WTC11 (cell line): ENCODE data around the gene COPS7A. TPM values are rescaled to one million over a fixed set of nuclear protein-coding genes. Genes with fewer than 3 reads are reported as not detected.

Source experiments
- ATAC-seq: fragments of 200-7000 bp; cut with Tn5 transposase; 2 replicates; pipeline ENCODE4 v1.10.0; 2021; ENCODE audit warnings: mild to moderate bottlenecking, moderate library complexity
- CTCF ChIA-PET: fragments of 300-600 bp; sonication (Branson Sonifier 250); formaldehyde crosslinking; loops from one replicate; lab custom pipeline; 2021; ENCODE audit warnings: antibody characterized with exemption; lab: Charles Lee
- POLR2A ChIA-PET: fragments of 350-600 bp; sonication (Branson Sonifier 250); formaldehyde crosslinking; loops from one replicate; lab custom pipeline; 2021; ENCODE audit warnings: antibody characterized with exemption; lab: Charles Lee
- DNase-seq: peaks from one replicate; pipeline ENCODE4 v3.0.0; 2021; ENCODE audit warnings: low spot score
- H3K27ac Mint-ChIP-seq: 2 replicates; pipeline ENCODE4 v1.8.0; 2021; ENCODE audit warnings: mixed read lengths
- H3K27me3 Mint-ChIP-seq: 2 replicates; pipeline ENCODE4 v1.8.0; 2021; ENCODE audit warnings: low read depth, mild to moderate bottlenecking, moderate library complexity, mixed read lengths
- H3K36me3 Mint-ChIP-seq: 2 replicates; pipeline ENCODE4 v1.8.0; 2021; ENCODE audit warnings: mixed read lengths
- H3K4me1 Mint-ChIP-seq: 2 replicates; pipeline ENCODE4 v1.8.0; 2022; ENCODE audit warnings: mixed read lengths
- H3K4me3 Mint-ChIP-seq: 2 replicates; pipeline ENCODE4 v1.8.0; 2021; ENCODE audit warnings: mild to moderate bottlenecking, moderate library complexity, mixed read lengths
- H3K9me3 Mint-ChIP-seq: 2 replicates; pipeline ENCODE4 v1.8.0; 2021; ENCODE audit warnings: mixed read lengths
- JAZF1 ChIP-seq: fragments of 250-450 bp; sonication (Bioruptor Pico); IDR thresholded peaks from 2 replicates; pipeline ENCODE4 v1.9.0; 2021; ENCODE audit warnings: moderate library complexity, mild to moderate bottlenecking, inconsistent platforms
- JUN ChIP-seq: sonication (generic); formaldehyde crosslinking; IDR thresholded peaks from 2 replicates; pipeline ENCODE4 v1.8.0; 2023; ENCODE audit warnings: mild to moderate bottlenecking, missing genetic modification reagents
- NR3C1 ChIP-seq: sonication (generic); formaldehyde crosslinking; conservative IDR thresholded peaks from 2 replicates; pipeline ENCODE4 v1.8.1; 2023; ENCODE audit warnings: low read depth, mild to moderate bottlenecking, missing genetic modification reagents
- TCF7 ChIP-seq: sonication (generic); formaldehyde crosslinking; IDR thresholded peaks from 2 replicates; pipeline ENCODE4 v1.8.0; 2022; ENCODE audit warnings: mild to moderate bottlenecking, low read depth, missing genetic modification reagents, moderate library complexity
- TEAD1 ChIP-seq: sonication (generic); formaldehyde crosslinking; IDR thresholded peaks from 2 replicates; pipeline ENCODE4 v1.8.0; 2022; ENCODE audit warnings: mild to moderate bottlenecking, missing genetic modification reagents
- ZNF416 ChIP-seq: fragments of 250-450 bp; sonication (Bioruptor Pico); IDR thresholded peaks from 2 replicates; pipeline ENCODE4 v1.9.0; 2021; ENCODE audit warnings: mild to moderate bottlenecking, inconsistent platforms
- total RNA-seq: library from RNA; stranded (reverse); gene quantifications from 3 replicates; pipeline ENCODE4 v1.2.3, GENCODE V29; 2021
- TF ChIP-seq, protein P1 (sequence below): sonication (generic); formaldehyde crosslinking; IDR thresholded peaks from 2 replicates; pipeline ENCODE4 v1.8.1; 2022; ENCODE audit warnings: mild to moderate bottlenecking, moderate library complexity, missing genetic modification reagents
- TF ChIP-seq, protein P2 (sequence below): sonication (generic); formaldehyde crosslinking; IDR thresholded peaks from 2 replicates; pipeline ENCODE4 v1.8.1; 2023; ENCODE audit warnings: mild to moderate bottlenecking, missing genetic modification reagents
- TF ChIP-seq, protein P3 (sequence below): sonication (generic); formaldehyde crosslinking; IDR thresholded peaks from 2 replicates; pipeline ENCODE4 v1.8.0; 2023; ENCODE audit warnings: mild to moderate bottlenecking, missing genetic modification reagents
- TF ChIP-seq, protein P4 (sequence below): sonication (generic); formaldehyde crosslinking; IDR thresholded peaks from 2 replicates; pipeline ENCODE4 v1.8.1; 2023; ENCODE audit warnings: mild to moderate bottlenecking, missing genetic modification reagents, borderline replicate concordance
- TF ChIP-seq, protein P5 (sequence below): fragments of 250-450 bp; sonication (Bioruptor Pico); IDR thresholded peaks from 2 replicates; pipeline ENCODE4 v1.9.0; 2021; ENCODE audit warnings: mild to moderate bottlenecking
- TF ChIP-seq, protein P6 (sequence below): sonication (generic); formaldehyde crosslinking; conservative IDR thresholded peaks from 2 replicates; pipeline ENCODE4 v1.8.1; 2023; ENCODE audit warnings: mild to moderate bottlenecking, low read depth, missing genetic modification reagents, moderate library complexity

Gene COPS7A
- total RNA-seq, 1 experiment from 2014 or later, result 41.4 TPM

DNA sequence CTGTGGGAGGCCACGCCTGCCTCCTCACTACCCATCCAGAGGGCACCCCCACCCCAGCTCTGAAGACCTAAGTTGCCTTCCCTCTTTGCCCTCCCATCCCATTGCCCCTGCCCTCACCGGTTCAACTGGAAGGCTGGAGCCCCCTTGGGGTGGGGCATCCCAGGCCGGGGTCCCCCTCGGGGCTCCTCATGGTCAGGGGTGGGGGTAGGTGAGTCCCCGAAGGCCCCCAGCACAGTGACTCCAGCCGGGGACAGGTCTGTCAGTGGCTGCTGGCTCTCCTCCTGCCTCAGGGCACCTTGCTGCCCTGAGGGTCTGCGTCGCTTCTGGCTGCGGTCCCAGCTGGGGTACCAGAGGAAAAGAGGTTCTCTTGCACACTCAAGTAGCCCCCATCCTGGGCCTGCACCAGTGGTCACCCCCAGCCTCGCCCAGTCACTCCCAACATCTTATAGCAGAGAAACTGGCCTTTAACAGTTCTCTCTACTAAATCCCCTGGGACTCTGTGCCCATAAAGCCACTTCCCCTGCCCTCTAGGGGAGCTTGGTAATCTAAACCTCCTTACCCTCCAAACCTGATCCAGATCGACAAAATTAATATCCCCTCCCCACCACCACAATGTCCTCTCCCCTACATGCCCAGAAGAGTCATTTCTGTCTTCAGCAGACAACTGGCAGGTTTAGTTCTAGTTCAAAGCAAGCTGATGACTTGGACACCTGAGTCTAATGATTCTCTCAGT is 28.4 kb upstream of the COPS7A start (continued):
- TF ChIP-seq, protein P1, sequence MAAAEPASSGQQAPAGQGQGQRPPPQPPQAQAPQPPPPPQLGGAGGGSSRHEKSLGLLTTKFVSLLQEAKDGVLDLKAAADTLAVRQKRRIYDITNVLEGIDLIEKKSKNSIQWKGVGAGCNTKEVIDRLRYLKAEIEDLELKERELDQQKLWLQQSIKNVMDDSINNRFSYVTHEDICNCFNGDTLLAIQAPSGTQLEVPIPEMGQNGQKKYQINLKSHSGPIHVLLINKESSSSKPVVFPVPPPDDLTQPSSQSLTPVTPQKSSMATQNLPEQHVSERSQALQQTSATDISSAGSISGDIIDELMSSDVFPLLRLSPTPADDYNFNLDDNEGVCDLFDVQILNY, result no peak
- TF ChIP-seq, protein P2, sequence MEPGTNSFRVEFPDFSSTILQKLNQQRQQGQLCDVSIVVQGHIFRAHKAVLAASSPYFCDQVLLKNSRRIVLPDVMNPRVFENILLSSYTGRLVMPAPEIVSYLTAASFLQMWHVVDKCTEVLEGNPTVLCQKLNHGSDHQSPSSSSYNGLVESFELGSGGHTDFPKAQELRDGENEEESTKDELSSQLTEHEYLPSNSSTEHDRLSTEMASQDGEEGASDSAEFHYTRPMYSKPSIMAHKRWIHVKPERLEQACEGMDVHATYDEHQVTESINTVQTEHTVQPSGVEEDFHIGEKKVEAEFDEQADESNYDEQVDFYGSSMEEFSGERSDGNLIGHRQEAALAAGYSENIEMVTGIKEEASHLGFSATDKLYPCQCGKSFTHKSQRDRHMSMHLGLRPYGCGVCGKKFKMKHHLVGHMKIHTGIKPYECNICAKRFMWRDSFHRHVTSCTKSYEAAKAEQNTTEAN (CRISPR knock-in tag), result no peak
- TF ChIP-seq JUN (CRISPR knock-in tag), result no peak
- TF ChIP-seq, protein P3, sequence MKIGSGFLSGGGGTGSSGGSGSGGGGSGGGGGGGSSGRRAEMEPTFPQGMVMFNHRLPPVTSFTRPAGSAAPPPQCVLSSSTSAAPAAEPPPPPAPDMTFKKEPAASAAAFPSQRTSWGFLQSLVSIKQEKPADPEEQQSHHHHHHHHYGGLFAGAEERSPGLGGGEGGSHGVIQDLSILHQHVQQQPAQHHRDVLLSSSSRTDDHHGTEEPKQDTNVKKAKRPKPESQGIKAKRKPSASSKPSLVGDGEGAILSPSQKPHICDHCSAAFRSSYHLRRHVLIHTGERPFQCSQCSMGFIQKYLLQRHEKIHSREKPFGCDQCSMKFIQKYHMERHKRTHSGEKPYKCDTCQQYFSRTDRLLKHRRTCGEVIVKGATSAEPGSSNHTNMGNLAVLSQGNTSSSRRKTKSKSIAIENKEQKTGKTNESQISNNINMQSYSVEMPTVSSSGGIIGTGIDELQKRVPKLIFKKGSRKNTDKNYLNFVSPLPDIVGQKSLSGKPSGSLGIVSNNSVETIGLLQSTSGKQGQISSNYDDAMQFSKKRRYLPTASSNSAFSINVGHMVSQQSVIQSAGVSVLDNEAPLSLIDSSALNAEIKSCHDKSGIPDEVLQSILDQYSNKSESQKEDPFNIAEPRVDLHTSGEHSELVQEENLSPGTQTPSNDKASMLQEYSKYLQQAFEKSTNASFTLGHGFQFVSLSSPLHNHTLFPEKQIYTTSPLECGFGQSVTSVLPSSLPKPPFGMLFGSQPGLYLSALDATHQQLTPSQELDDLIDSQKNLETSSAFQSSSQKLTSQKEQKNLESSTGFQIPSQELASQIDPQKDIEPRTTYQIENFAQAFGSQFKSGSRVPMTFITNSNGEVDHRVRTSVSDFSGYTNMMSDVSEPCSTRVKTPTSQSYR (CRISPR knock-in tag), result no peak
- no peak for TF ChIP-seq JAZF1 (CRISPR knock-in tag)
- TF ChIP-seq TCF7, result no peak

DNA sequence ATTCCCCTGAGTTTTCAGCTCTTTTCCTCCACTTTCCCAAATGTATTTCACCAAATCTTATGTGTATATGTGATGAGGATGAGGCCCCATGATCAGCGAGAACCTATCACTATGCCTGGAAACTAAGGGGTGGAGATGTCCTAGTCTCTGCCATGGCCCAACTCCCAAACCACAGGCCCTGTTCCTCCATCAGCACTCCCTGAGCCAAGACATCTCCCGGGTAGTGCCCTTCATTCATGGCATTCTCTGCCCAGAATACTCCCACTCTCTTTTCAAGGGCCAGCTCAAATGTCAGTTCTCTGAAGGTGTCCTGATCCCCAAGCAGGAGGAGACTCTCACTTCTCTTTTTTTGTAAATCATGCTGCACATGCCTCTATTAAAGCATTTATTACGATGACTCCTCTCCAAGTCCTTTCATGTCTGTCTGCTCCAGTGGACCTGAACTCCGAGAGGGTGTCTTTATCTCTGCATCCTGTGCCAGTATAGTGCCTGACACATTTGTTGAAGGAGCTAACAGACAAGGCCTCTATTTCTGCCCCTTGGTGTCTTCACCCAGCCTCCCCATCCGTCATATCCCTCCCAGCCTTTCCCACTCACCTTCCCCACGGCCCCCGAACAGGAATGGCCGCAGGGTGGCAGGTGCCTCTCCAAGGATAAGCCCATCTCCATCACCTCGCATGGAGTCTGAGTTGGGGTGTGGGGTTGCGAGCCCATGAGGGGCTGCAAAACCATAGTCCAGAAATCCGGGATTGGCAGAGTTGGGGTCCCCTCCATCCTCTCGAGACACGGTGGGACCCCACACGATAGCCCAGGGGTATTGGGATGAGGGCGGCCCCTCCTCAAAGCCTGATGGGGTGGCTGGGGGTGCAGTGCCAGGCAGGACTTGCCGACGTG is 26.9 kb upstream of the COPS7A start:
- no peak for TF ChIP-seq TEAD1 (CRISPR knock-in tag)
- TF ChIP-seq, protein P4, sequence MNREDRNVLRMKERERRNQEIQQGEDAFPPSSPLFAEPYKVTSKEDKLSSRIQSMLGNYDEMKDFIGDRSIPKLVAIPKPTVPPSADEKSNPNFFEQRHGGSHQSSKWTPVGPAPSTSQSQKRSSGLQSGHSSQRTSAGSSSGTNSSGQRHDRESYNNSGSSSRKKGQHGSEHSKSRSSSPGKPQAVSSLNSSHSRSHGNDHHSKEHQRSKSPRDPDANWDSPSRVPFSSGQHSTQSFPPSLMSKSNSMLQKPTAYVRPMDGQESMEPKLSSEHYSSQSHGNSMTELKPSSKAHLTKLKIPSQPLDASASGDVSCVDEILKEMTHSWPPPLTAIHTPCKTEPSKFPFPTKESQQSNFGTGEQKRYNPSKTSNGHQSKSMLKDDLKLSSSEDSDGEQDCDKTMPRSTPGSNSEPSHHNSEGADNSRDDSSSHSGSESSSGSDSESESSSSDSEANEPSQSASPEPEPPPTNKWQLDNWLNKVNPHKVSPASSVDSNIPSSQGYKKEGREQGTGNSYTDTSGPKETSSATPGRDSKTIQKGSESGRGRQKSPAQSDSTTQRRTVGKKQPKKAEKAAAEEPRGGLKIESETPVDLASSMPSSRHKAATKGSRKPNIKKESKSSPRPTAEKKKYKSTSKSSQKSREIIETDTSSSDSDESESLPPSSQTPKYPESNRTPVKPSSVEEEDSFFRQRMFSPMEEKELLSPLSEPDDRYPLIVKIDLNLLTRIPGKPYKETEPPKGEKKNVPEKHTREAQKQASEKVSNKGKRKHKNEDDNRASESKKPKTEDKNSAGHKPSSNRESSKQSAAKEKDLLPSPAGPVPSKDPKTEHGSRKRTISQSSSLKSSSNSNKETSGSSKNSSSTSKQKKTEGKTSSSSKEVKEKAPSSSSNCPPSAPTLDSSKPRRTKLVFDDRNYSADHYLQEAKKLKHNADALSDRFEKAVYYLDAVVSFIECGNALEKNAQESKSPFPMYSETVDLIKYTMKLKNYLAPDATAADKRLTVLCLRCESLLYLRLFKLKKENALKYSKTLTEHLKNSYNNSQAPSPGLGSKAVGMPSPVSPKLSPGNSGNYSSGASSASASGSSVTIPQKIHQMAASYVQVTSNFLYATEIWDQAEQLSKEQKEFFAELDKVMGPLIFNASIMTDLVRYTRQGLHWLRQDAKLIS (CRISPR knock-in tag), result no peak
- TF ChIP-seq, protein P5, sequence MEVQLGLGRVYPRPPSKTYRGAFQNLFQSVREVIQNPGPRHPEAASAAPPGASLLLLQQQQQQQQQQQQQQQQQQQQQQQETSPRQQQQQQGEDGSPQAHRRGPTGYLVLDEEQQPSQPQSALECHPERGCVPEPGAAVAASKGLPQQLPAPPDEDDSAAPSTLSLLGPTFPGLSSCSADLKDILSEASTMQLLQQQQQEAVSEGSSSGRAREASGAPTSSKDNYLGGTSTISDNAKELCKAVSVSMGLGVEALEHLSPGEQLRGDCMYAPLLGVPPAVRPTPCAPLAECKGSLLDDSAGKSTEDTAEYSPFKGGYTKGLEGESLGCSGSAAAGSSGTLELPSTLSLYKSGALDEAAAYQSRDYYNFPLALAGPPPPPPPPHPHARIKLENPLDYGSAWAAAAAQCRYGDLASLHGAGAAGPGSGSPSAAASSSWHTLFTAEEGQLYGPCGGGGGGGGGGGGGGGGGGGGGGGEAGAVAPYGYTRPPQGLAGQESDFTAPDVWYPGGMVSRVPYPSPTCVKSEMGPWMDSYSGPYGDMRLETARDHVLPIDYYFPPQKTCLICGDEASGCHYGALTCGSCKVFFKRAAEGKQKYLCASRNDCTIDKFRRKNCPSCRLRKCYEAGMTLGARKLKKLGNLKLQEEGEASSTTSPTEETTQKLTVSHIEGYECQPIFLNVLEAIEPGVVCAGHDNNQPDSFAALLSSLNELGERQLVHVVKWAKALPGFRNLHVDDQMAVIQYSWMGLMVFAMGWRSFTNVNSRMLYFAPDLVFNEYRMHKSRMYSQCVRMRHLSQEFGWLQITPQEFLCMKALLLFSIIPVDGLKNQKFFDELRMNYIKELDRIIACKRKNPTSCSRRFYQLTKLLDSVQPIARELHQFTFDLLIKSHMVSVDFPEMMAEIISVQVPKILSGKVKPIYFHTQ (CRISPR knock-in tag), result no peak
- no peak for TF ChIP-seq NR3C1 (CRISPR knock-in tag)
- TF ChIP-seq, protein P6, sequence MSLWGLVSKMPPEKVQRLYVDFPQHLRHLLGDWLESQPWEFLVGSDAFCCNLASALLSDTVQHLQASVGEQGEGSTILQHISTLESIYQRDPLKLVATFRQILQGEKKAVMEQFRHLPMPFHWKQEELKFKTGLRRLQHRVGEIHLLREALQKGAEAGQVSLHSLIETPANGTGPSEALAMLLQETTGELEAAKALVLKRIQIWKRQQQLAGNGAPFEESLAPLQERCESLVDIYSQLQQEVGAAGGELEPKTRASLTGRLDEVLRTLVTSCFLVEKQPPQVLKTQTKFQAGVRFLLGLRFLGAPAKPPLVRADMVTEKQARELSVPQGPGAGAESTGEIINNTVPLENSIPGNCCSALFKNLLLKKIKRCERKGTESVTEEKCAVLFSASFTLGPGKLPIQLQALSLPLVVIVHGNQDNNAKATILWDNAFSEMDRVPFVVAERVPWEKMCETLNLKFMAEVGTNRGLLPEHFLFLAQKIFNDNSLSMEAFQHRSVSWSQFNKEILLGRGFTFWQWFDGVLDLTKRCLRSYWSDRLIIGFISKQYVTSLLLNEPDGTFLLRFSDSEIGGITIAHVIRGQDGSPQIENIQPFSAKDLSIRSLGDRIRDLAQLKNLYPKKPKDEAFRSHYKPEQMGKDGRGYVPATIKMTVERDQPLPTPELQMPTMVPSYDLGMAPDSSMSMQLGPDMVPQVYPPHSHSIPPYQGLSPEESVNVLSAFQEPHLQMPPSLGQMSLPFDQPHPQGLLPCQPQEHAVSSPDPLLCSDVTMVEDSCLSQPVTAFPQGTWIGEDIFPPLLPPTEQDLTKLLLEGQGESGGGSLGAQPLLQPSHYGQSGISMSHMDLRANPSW (CRISPR knock-in tag), result no peak
- no peak for TF ChIP-seq ZNF416 (CRISPR knock-in tag)
- TF ChIP-seq JUN (CRISPR knock-in tag), result no peak
- ChIA-PET POLR2A (no interaction called here), CTCF (interaction anchor here (0.7 to 3.1 kb wide), 11 partner anchors 8 to 91 kb away, joined by 3 to 49 read pairs (median 4); partner anchors contain the start of genes COPS7A, LPAR5 and ZNF384)
- Mint-ChIP-seq H3K27me3 (peaks cover 35% of the 10 kb centered on the region), H3K4me3 (no peak overlapping the region), H3K9me3 (no peaks in the 10 kb centered on the region), H3K27ac (no peak overlapping the region), H3K36me3 (no peaks in the 10 kb centered on the region), H3K4me1 (peaks cover 25% of the 10 kb centered on the region)
- DNase-seq (no peak), ATAC-seq (no peak)
